Sigmoid colon (tissue), 7 donors: Measurements from ENCODE around the gene ITPK1. TPM values are rescaled to one million over a fixed set of nuclear protein-coding genes. Genes with fewer than 3 reads are reported as not detected.

Experiments
- DNase-seq: peaks from one replicate; pipeline ENCODE4 v3.0.0-alpha.2; 2019
- H3K27ac ChIP-seq, 4 donors: fragments of 200-600 bp; sonication (generic); one replicate each; pipeline ENCODE4 v1.5.1; 2016 to 2019; ENCODE audit warnings: mild to moderate bottlenecking in 1 of 4
- H3K27me3 ChIP-seq, 3 donors: fragments of 200-600 bp; sonication (generic); one replicate each; pipeline ENCODE4 v1.5.1; 2019; ENCODE audit warnings: mild to moderate bottlenecking in 1 of 3
- H3K36me3 ChIP-seq, 4 donors: fragments of 200-600 bp; sonication (generic); one replicate each; pipeline ENCODE4 v1.5.1; 2016 to 2019
- H3K4me1 ChIP-seq, 4 donors: fragments of 200-600 bp; sonication (generic); one replicate each; pipeline ENCODE4 v1.5.1; 2017 to 2019
- H3K4me3 ChIP-seq, 4 donors: fragments of 200-600 bp; sonication (generic); one replicate each; pipeline ENCODE4 v1.5.1; 2017 to 2019; ENCODE audit warnings: mild to moderate bottlenecking in 2 of 4, moderate library complexity in 1 of 4
- H3K9me3 ChIP-seq, 4 donors: fragments of 200-600 bp in 3 of 4; sonication (generic) in 3 of 4; one replicate each; pipeline versions ENCODE4 v1.5.1 to v1.6.1; 2013 to 2019
- CTCF ChIP-seq, 4 experiments: fragments of 450-650 bp in 3 of 4; fragments of 200-600 bp in 1 of 4; IDR thresholded peaks; one replicate each; pipeline ENCODE4 v1.5.1; 2016 to 2019; ENCODE audit warnings: antibody characterized with exemption in 4 of 4, mild to moderate bottlenecking in 3 of 4, moderate library complexity in 2 of 4
- EP300 ChIP-seq, 4 donors: sonication (generic); formaldehyde crosslinking; IDR thresholded peaks; one replicate each; pipeline ENCODE4 v1.6.1; 2017; ENCODE audit warnings: antibody characterized with exemption in 4 of 4
- POLR2A ChIP-seq, 2 donors: fragments of 450-650 bp; IDR thresholded peaks; one replicate each; pipeline ENCODE4 v1.6.1; 2016; ENCODE audit warnings: antibody characterized with exemption in 2 of 2, mild to moderate bottlenecking in 2 of 2, moderate library complexity in 2 of 2
- POLR2AphosphoS5 ChIP-seq, 4 donors: sonication (generic); formaldehyde crosslinking; IDR thresholded peaks; one replicate each; pipeline ENCODE4 v1.6.1; 2017; ENCODE audit warnings: antibody characterized with exemption in 4 of 4
- WGBS, 2 donors: extraction: QIAGEN DNeasy Blood & Tissue Kit; methylation state at CpG; one replicate each; pipeline ENCODE4 v1.1.7; 2013; 5-methylcytosine and 5-hydroxymethylcytosine counted together
- intact Hi-C: fragments of 100-400 bp; cut with DNase I; formaldehyde crosslinking; loops from one replicate; pipeline ENCODE4 v1.15.1; 2023
- polyA plus RNA-seq, 3 donors: library from polyadenylated mRNA; stranded (reverse); fragments of 200-250 nt; gene quantifications; one replicate each; pipeline ENCODE4 v1.2.3, GENCODE V29; 2013
- total RNA-seq, 4 donors: library from RNA; depleted of rRNA; stranded (reverse); fragments of >200 nt; gene quantifications; one replicate each; pipeline ENCODE4 v1.1.0, GENCODE V29; 2016
- donor health status: healthy with polysubstance abuse.
- donor health status: Bipolar disorder and iron deficiency.
- donor health status: healthy.

The ITPK1 gene
- total and polyA plus RNA-seq, 7 donors, result 39.8 to 75.4 (median 61.8) TPM

DNA sequence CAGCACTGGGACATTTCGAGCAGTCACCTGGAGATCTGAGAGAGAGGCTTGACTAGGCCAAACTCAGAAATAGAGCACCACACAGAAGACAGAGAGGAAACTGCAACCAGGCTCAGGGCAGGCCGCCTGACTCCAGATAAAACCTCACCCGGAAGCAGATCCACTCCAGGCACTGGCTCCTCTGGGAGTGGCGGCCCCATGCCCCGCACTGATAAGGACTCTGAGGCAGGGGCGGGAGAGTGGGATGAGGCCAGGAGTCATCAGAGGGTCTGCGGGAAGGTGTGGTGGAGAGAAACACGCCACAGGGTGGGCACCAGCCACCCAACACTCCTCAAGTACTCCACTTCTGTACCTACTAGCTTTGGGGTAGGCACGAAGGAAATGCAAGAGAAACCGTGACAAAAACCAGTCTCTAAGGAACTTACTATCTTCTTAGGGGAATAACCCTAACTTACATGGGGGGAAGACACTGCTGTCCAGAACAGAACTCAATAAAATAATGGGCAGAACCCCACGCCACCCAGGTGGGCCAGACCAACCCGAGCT lies 121.5 kb downstream of the ITPK1 start:
- Histone ChIP-seq H3K4me1 (peaks cover 0 to 54% (median 39%) of the 10 kb centered on the region in 4 donors), H3K36me3 (peaks cover 0 to 19% (median 2%) of the 10 kb centered on the region in 4 donors), H3K4me3 (no peak overlapping the region), H3K9me3 (no peaks in the 10 kb centered on the region), H3K27ac (peak overlapping the region; percentile 60 to 84 (median 79)), H3K27me3 (no peaks in the 10 kb centered on the region)
- DNase-seq, result no peak
- TF ChIP-seq EP300 (IDR thresholded peaks at IDR 0.05) (no peak), POLR2AphosphoS5 (IDR thresholded peaks at IDR 0.05) (no peak), POLR2A (IDR thresholded peaks at IDR 0.05) (no peak), CTCF (IDR thresholded peaks at IDR 0.05) (no peak)
- WGBS, 2 donors, result 94 to 97% methylated on average over 12 of the region's 12 CpGs
- intact Hi-C loops, result no loop called here

DNA sequence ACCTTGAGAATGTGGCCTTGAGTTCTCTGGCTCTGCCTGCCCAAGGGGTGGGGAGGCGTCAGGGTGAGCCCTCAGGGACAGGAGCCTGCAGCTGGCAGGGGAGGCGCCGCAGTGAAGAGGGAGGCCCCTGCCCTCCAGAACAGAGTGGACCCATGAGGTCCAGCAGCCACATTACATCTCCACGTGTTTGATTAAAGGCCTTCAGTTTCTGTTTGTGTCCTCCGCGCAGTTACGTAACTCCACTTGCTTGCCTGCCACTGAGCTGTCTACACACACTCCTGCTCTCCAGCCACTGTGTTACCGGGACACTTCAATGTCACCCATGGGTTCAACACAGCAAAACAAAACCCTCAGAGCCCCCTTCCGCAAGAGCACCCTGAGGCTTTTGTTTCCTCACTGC lies 122.4 kb downstream of the ITPK1 start:
- H3K27ac ChIP-seq, result peak overlapping the region; percentile 60 to 84 (median 79)

DNA sequence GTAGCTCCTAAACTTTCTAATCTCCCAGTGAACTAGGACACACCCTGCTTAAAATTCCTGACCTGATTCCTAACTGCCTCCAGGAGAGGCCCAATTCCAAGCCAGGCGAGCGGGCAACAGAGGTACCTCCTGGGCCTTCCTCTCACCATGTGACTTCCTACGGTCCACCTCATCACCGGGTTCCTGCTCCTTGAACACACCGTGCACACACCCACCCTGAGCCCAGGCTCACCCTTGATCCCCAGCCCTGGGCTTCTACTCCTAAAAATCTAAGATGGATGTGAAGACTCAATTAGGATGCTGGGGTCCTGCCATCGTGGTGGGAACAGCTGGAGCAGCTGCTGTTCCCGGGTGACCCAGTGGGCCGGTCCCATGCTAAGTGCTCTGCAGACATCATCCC lies 124.2 kb downstream of the ITPK1 start:
- Histone ChIP-seq H3K36me3 (peaks cover 0 to 13% (median 2%) of the 10 kb centered on the region in 4 donors), H3K27me3 (no peaks in the 10 kb centered on the region), H3K4me1 (peaks cover 0 to 53% (median 38%) of the 10 kb centered on the region in 4 donors), H3K27ac (peak overlapping the region in 2 of 4 donors; percentile 60 to 84), H3K4me3 (no peak overlapping the region), H3K9me3 (no peaks in the 10 kb centered on the region)
- intact Hi-C loops, result no loop called here
- DNase-seq, result no peak
- TF ChIP-seq EP300 (IDR thresholded peaks at IDR 0.05), result no peak
- TF ChIP-seq POLR2A (IDR thresholded peaks at IDR 0.05), result no peak
- TF ChIP-seq CTCF (IDR thresholded peaks at IDR 0.05), result no peak
- no peak for TF ChIP-seq POLR2AphosphoS5 (IDR thresholded peaks at IDR 0.05)
- 94 to 95% methylated on average over 8 of the region's 8 CpGs for WGBS, 2 donors

More for the DNA sequence above, 122.4 kb downstream of the ITPK1 start:
- H3K9me3 ChIP-seq, result no peaks in the 10 kb centered on the region
- peaks cover 0 to 50% (median 31%) of the 10 kb centered on the region in 4 donors for H3K4me1 ChIP-seq
- H3K4me3 ChIP-seq, result no peak overlapping the region
- 91 to 93% methylated on average over 9 of the region's 9 CpGs for WGBS, 2 donors
- no peaks in the 10 kb centered on the region for H3K27me3 ChIP-seq
- H3K36me3 ChIP-seq, result peaks cover 0 to 19% (median 2%) of the 10 kb centered on the region in 4 donors
- peak; percentile 85 for DNase-seq
- TF ChIP-seq POLR2A (IDR thresholded peaks at IDR 0.05) (no peak), EP300 (IDR thresholded peaks at IDR 0.05) (no peak), CTCF (IDR thresholded peaks at IDR 0.05) (no peak), POLR2AphosphoS5 (IDR thresholded peaks at IDR 0.05) (peak in 1 of 4 donors; percentile 10)
- intact Hi-C loops, result no loop called here

- 79 to 89% methylated on average over 22 of the region's 22 CpGs for WGBS, 2 donors
- no peak for TF ChIP-seq POLR2A (IDR thresholded peaks at IDR 0.05)
- no peak for TF ChIP-seq POLR2AphosphoS5 (IDR thresholded peaks at IDR 0.05)
- TF ChIP-seq EP300 (IDR thresholded peaks at IDR 0.05), result no peak
- TF ChIP-seq CTCF (IDR thresholded peaks at IDR 0.05), result no peak
- intact Hi-C loops, result no loop called here
- no peaks in the 10 kb centered on the region for H3K9me3 ChIP-seq
- H3K27ac ChIP-seq, result peak overlapping the region; percentile 7 to 84 (median 51)
- peaks cover 0 to 13% (median 2%) of the 10 kb centered on the region in 4 donors for H3K36me3 ChIP-seq
- no peak for DNase-seq
- H3K4me3 ChIP-seq, result no peak overlapping the region
- H3K27me3 ChIP-seq, result no peaks in the 10 kb centered on the region
- peaks cover 0 to 61% (median 46%) of the 10 kb centered on the region in 4 donors for H3K4me1 ChIP-seq
Measured at GRCh38 chr14:92990456-92991430, 125.0 kb downstream of the ITPK1 start.
